Stimulated activated memory B cell treated with anti-CD40 and anti-IgM and Interleukin-4, amounts not matched to agents 10 μg/mL and 1 μg/mL and 100 μg/mL, for 72 hours (primary cell): ENCODE measurements around the gene APCDD1.
"Not testable (repeated sequence)": the region's sequence is repeated elsewhere in the genome, so short reads cannot be mapped to it uniquely, and the experiment has no call there.

Experiments
- ATAC-seq: fragments of 150-1000 bp; cut with Tn5 transposase; 2 replicates; pipeline ENCODE4 v1.10.0; 2021
- H3K27ac Mint-ChIP-seq: one replicate; pipeline ENCODE4 v1.8.0; 2022; ENCODE audit warnings: mild to moderate bottlenecking, mixed read lengths
- H3K27me3 Mint-ChIP-seq: one replicate; pipeline ENCODE4 v1.8.0; 2022; ENCODE audit warnings: mixed read lengths
- H3K36me3 Mint-ChIP-seq: one replicate; pipeline ENCODE4 v1.8.0; 2022; ENCODE audit warnings: mixed read lengths
- H3K4me1 Mint-ChIP-seq: one replicate; pipeline ENCODE4 v1.8.0; 2022; ENCODE audit warnings: mixed read lengths
- H3K4me3 Mint-ChIP-seq: one replicate; pipeline ENCODE4 v1.8.0; 2022; ENCODE audit warnings: mild to moderate bottlenecking, moderate library complexity, mixed read lengths
- H3K9me3 Mint-ChIP-seq: one replicate; pipeline ENCODE4 v1.8.0; 2022; ENCODE audit warnings: mixed read lengths

APCDD1 gene

DNA sequence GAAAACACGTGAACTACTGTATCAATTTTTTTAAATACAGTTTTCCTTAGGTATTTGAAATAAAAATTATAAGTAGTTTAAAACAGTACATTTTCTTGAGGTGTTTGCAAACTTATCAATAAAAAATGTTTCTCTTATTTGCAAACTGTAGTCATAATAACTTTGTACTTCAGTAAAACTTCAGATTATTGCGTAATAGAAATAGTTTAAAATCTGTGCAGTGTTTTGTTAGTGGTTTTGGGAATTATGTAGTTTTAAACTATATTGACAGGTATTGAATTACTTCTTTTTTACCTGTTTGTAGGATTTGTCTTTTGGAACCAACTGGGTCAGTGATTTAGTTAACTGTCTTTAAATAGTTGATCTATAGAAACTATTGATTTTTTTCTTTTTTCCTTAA, 78.7 kb downstream of the APCDD1 start:
- Mint-ChIP-seq H3K27me3 (no peaks in the 10 kb centered on the region), H3K4me3 (no peak overlapping the region), H3K27ac (no peak overlapping the region), H3K9me3 (no peaks in the 10 kb centered on the region), H3K36me3 (peaks cover 10% of the 10 kb centered on the region), H3K4me1 (peaks cover 29% of the 10 kb centered on the region)
- no peak for ATAC-seq

DNA sequence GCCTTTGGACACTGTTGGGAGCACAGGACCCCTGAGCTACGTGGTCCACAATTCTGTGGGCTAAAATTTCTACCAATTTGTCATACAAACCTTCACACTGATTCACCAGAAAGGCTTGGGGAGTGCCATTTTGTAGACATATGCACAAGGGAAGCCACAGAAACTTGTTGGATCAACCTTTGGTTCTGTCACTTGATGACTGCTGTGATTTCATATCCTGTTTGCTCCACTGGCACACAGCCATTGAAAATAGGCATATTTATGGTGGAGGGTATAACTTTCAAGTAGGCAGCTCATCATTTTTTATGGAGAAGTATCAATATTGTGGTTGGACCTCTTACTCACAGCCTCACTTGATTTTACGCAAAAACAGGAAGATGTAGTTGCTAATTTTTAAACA, 81.8 kb downstream of the APCDD1 start:
- Mint-ChIP-seq H3K9me3 (no peaks in the 10 kb centered on the region), H3K27me3 (no peaks in the 10 kb centered on the region), H3K36me3 (peaks cover 25% of the 10 kb centered on the region), H3K27ac (no peak overlapping the region), H3K4me1 (no peaks in the 10 kb centered on the region), H3K4me3 (no peak overlapping the region)
- no peak for ATAC-seq

DNA sequence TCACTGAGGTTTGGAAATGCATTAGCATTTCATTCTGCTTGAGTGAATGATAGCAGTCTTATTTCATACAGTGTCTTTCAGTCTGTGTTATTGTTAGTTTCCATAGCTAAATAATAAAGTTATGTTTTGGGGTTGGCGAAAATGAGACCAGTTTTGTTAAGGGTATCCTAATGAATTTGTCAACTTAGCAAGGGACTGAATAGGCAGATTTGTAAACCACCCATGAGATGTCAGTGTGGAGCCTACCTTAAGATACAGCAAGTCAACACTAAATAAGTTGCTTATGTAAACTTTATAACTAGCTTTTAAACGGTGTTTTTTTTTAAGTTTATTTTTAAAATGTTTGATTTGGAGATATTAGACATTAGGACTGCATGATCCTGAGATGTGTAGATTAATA, 83.3 kb downstream of the APCDD1 start:
- H3K27ac Mint-ChIP-seq = no peak overlapping the region
- H3K9me3 Mint-ChIP-seq = no peaks in the 10 kb centered on the region

DNA sequence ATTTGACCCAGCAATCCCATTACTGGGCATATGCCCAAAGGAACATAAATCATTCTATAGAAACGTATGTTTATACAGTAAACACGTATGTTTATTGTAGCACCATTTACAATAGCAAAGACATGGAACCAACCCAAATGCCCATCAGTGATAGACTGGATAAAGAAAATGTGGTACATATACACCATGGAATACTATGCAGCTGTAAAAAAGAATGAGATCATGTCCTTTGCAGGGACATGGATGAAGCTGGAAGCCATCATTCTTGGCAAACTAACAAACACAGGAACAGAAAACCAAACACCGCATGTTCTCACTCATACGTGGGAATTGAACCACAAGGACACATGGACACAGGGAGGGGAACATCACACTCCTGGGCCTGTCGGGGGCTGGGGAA, 84.7 kb downstream of the APCDD1 start:
- H3K27me3 Mint-ChIP-seq, H3K4me3 Mint-ChIP-seq, ATAC-seq, H3K9me3 Mint-ChIP-seq, H3K27ac Mint-ChIP-seq, H3K4me1 Mint-ChIP-seq: not testable (repeated sequence)
- peaks cover 46% of the 10 kb centered on the region for H3K36me3 Mint-ChIP-seq

More for the DNA sequence above, 83.3 kb downstream of the APCDD1 start:
- no peak overlapping the region for H3K4me3 Mint-ChIP-seq
- H3K4me1 Mint-ChIP-seq = no peaks in the 10 kb centered on the region
- H3K27me3 Mint-ChIP-seq = no peaks in the 10 kb centered on the region
- no peak for ATAC-seq
- peaks cover 37% of the 10 kb centered on the region for H3K36me3 Mint-ChIP-seq
